Ectodermal cell (in vitro differentiated cells): Measurements from ENCODE around the gene MAGEB10.

Source experiments
- H3K27ac ChIP-seq: 2 replicates; pipeline ENCODE4 v1.7.0; 2013; ENCODE audit warnings: mild to moderate bottlenecking, low read depth, low read length; ENCODE audit not compliant: insufficient read depth, poor library complexity, severe bottlenecking
- H3K27me3 ChIP-seq: 2 replicates; pipeline ENCODE4 v1.7.0; 2013; ENCODE audit warnings: mild to moderate bottlenecking, low read length; ENCODE audit not compliant: insufficient read depth, control insufficient read depth, poor library complexity, severe bottlenecking
- H3K36me3 ChIP-seq: one replicate; pipeline ENCODE4 v1.7.0; 2013; ENCODE audit warnings: low read length; ENCODE audit not compliant: control insufficient read depth, insufficient read depth
- H3K4me1 ChIP-seq: one replicate; pipeline ENCODE4 v1.7.0; 2013; ENCODE audit warnings: low read length; ENCODE audit not compliant: control insufficient read depth, insufficient read depth
- H3K4me3 ChIP-seq: 2 replicates; pipeline ENCODE4 v1.7.0; 2013; ENCODE audit warnings: low read depth, low read length, control low read depth; ENCODE audit not compliant: insufficient read depth
- H3K9me3 ChIP-seq: 2 replicates; pipeline ENCODE4 v1.7.0; 2013; ENCODE audit warnings: mild to moderate bottlenecking, low read length, moderate library complexity; ENCODE audit not compliant: control insufficient read depth
- WGBS, 2 experiments: methylation state at CpG; one replicate each; pipeline ENCODE4 v1.1.7; 2013; ENCODE audit warnings: missing lambda C conversion rate in 2 of 2; 5-methylcytosine and 5-hydroxymethylcytosine counted together

MAGEB10 gene

DNA sequence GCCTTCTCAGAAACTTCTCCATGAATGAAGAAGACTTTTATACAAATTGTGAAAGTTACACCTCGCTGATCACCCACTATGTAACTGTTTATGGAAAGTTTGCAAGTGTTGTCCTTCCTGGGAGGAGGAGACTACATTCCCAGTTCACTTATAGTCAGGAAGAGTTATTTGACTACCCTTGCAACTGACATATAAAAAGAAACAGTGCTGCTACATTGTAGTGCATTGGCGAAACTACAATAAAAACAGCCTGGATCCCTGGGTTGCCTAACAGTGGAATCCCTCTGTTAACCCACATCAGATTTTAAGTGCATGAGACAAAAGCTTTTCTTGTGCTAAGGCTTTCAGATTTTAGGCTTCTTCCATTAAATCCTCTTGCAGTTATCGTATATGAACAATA is 30.4 kb downstream of the MAGEB10 start:
- Histone ChIP-seq H3K27me3 (no peaks in the 10 kb centered on the region), H3K4me3 (no peak overlapping the region), H3K36me3 (no peaks in the 10 kb centered on the region), H3K4me1 (no peaks in the 10 kb centered on the region), H3K27ac (no peak overlapping the region), H3K9me3 (no peaks in the 10 kb centered on the region)
- WGBS, 2 experiments, result 20 to 71% methylated on average over 1 to 3 of the region's 3 CpGs

DNA sequence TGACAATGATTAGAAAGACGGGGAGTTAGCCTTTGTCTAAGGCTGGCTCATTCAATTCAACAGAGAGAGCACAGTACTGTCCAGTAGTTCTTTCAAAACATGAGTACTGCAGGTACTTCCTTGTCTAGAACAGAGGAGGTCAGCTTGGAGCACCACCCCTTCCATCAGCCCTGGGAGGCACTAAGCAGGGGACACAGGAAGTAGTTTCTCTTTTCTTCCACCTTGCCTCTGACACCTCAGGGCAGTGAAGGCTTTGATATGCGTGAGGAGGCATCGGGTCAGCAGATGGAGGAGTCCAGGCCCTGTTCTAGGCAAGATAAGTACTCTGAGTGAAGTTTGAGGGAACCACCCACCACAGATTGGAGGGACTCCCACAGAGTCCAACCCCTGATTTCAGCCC is 33.1 kb downstream of the MAGEB10 start:
- no peak overlapping the region for H3K27ac ChIP-seq
- no peaks in the 10 kb centered on the region for H3K36me3 ChIP-seq
- no peaks in the 10 kb centered on the region for H3K27me3 ChIP-seq
- no peak overlapping the region for H3K4me3 ChIP-seq
- 78 to 89% methylated on average over 3 of the region's 3 CpGs for WGBS, 2 experiments
- no peaks in the 10 kb centered on the region for H3K9me3 ChIP-seq
- no peaks in the 10 kb centered on the region for H3K4me1 ChIP-seq

DNA sequence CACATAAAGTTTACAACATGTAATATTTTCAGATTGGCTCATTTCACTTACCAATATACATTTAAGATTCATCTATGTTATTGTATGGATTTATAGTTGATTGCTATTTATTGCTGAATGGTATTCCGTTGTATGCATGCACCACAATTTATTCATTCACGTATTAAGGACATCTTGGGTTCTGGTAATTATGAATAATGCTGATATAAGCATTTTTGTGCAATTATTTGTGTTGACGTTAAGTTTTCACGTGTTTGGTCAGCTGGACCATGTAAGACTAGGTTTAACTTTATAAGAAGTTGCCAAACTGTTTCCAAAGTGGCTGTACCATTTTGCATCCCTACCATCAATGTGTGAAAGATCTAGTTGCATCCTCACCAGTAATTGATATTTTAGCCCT is 35.1 kb downstream of the MAGEB10 start:
- Histone ChIP-seq H3K4me3 (no peak overlapping the region), H3K27me3 (no peaks in the 10 kb centered on the region), H3K9me3 (no peaks in the 10 kb centered on the region), H3K36me3 (no peaks in the 10 kb centered on the region), H3K27ac (no peak overlapping the region), H3K4me1 (no peaks in the 10 kb centered on the region)
- 93 to 95% methylated on average over 3 to 4 of the region's 4 CpGs for WGBS, 2 experiments

DNA sequence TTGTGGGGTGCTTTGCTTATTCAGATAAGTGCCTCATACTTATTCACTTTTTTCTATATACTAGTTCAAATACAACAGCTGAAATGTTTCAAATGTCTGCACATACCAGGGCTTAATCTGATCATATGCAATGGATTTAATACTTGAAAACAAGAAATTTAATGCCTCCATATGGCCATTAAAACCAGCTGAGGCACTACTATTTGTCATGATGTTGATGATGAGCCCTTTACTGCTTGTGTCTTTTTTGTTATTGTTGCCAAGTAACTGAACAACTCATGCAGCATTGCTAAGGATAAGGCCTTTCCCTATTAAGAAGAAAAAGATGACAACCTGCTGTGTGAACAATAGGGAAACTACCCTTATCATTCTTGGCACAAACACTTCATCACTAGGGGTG is 52.5 kb downstream of the MAGEB10 start:
- no peaks in the 10 kb centered on the region for H3K27me3 ChIP-seq
- H3K4me3 ChIP-seq, result no peak overlapping the region
- no peak overlapping the region for H3K27ac ChIP-seq
- no peaks in the 10 kb centered on the region for H3K36me3 ChIP-seq
- H3K4me1 ChIP-seq, result no peaks in the 10 kb centered on the region
- H3K9me3 ChIP-seq, result no peaks in the 10 kb centered on the region

DNA sequence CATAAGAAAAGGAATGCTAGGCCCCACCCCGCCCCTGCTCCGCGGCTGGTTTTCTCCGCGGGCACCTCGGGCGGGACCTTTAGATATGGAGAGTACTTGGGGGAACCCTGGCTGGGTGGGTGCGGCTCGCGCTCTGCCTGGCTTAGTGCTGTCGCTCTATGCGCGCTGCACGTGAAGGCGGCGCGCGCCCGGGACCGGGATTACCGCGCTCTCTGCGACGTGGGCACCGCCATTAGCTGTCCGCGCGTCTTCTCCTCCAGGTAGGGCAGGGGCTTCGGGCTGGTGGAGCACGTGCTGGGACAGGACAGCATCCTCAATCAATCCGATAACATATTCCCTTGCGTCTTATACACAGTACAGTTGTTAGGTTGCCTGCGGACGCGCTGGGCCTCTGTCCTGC is 56.0 kb downstream of the MAGEB10 start:
- H3K4me1 ChIP-seq, result no peaks in the 10 kb centered on the region
- H3K27me3 ChIP-seq, result no peaks in the 10 kb centered on the region
- H3K9me3 ChIP-seq, result no peaks in the 10 kb centered on the region
- H3K27ac ChIP-seq, result no peak overlapping the region
- H3K36me3 ChIP-seq, result no peaks in the 10 kb centered on the region
- no peak overlapping the region for H3K4me3 ChIP-seq
- WGBS, 2 experiments, result 78 to 86% methylated on average over 35 of the region's 35 CpGs
